A549 (cell line): Measurements from ENCODE around the gene CELF4. TPM values are rescaled to one million over a fixed set of nuclear protein-coding genes. Genes with fewer than 3 reads are reported as not detected.

Experiments used
- ATAC-seq, 2 experiments: fragments of 200-7000 bp in 1 of 2; fragments of >200 bp in 1 of 2; cut with Nextera tagmentation in 1 of 2; cut with Tn5 transposase in 1 of 2; 3 replicates each; pipeline versions ENCODE4 v1.8.0 to v1.9.1; 2018 to 2020; ENCODE audit warnings: mild to moderate bottlenecking in 1 of 2, moderate library complexity in 1 of 2
- CTCF ChIA-PET: fragments of 300-600 bp; sonication (Branson Sonifier 250); formaldehyde crosslinking; extraction: SDS; loops from one replicate; lab custom pipeline; 2021; ENCODE audit warnings: antibody characterized with exemption, inconsistent platforms; lab: Yijun Ruan, JAX
- POLR2A ChIA-PET: fragments of 350-600 bp; formaldehyde crosslinking; extraction: SDS; loops from one replicate; lab custom pipeline; 2021; ENCODE audit warnings: antibody characterized with exemption, inconsistent platforms; lab: Yijun Ruan, JAX
- DNase-seq, 2 experiments: peaks; one replicate each; pipeline versions ENCODE4 v3.0.0 to v3.0.0-alpha.2; 2011 to 2016; ENCODE audit warnings: low read depth in 1 of 2, low spot score in 1 of 2
- FAIRE-seq: peaks from 2 replicates; lab custom pipeline; 2011; peaks lifted over from hg19 to GRCh38; lab: Jason Lieb, UNC
- H3K27ac ChIP-seq, 2 experiments: fragments of >200 bp; sonication (Bioruptor Twin); formaldehyde crosslinking; 3 replicates each; pipeline ENCODE4 v1.5.1; 2016 to 2017
- H3K4me1 ChIP-seq: fragments of >200 bp; sonication (Bioruptor Twin); formaldehyde crosslinking; 3 replicates; pipeline ENCODE4 v1.6.1; 2016
- H3K4me2 ChIP-seq: fragments of >200 bp; sonication (Bioruptor Twin); formaldehyde crosslinking; 3 replicates; pipeline ENCODE4 v1.6.1; 2016
- H3K4me3 ChIP-seq: fragments of >200 bp; sonication (Bioruptor Twin); formaldehyde crosslinking; 3 replicates; pipeline ENCODE4 v1.5.1; 2016
- H3K9me3 ChIP-seq: fragments of >200 bp; sonication (Bioruptor Twin); formaldehyde crosslinking; 3 replicates; pipeline ENCODE4 v1.6.1; 2016
- BHLHE40 ChIP-seq: IDR thresholded peaks from 2 replicates; pipeline ENCODE4 v1.6.1; 2012; ENCODE audit warnings: low read depth, low read length, inconsistent platforms
- CEBPB ChIP-seq, 2 experiments: fragments of >200 bp in 1 of 2; sonication (Bioruptor Twin) in 1 of 2; formaldehyde crosslinking in 1 of 2; IDR thresholded peaks; 2 replicates each; pipeline ENCODE4 v1.6.1; 2012 to 2016
- CHD2 ChIP-seq: fragments of 150-350 bp; IDR thresholded peaks from 2 replicates; pipeline ENCODE4 v1.6.1; 2014; ENCODE audit warnings: low read length; ENCODE audit not compliant: partially characterized antibody
- HEYL ChIP-seq: fragments of 250-450 bp; sonication (Bioruptor Pico); IDR thresholded peaks from 2 replicates; pipeline ENCODE4 v1.8.0; 2021; ENCODE audit warnings: mild to moderate bottlenecking, moderate library complexity
- JUN ChIP-seq, 2 experiments: fragments of >200 bp; sonication (Bioruptor Twin); formaldehyde crosslinking; IDR thresholded peaks; 2 replicates in 1 of 2; 3 replicates in 1 of 2; pipeline ENCODE4 v1.6.1; 2016 to 2017
- KDM1A ChIP-seq: fragments of 200-600 bp; sonication (generic); IDR thresholded peaks from 2 replicates; pipeline ENCODE4 v1.6.1; 2016; ENCODE audit warnings: low read depth, mild to moderate bottlenecking
- MAFK ChIP-seq: fragments of 450-650 bp; IDR thresholded peaks from 2 replicates; pipeline ENCODE4 v1.6.1; 2014; ENCODE audit not compliant: partially characterized antibody
- MAX ChIP-seq: IDR thresholded peaks from 2 replicates; pipeline ENCODE4 v1.6.1; 2012
- NFE2L2 ChIP-seq: fragments of 150-350 bp; conservative IDR thresholded peaks from 2 replicates; pipeline ENCODE4 v1.6.1; 2014; ENCODE audit warnings: low read length
- NPAS2 ChIP-seq: fragments of 250-450 bp; sonication (Bioruptor Pico); IDR thresholded peaks from 2 replicates; pipeline ENCODE4 v1.8.0; 2022; ENCODE audit warnings: mild to moderate bottlenecking, moderate library complexity, borderline replicate concordance
- PHF8 ChIP-seq: fragments of 200-600 bp; sonication (generic); IDR thresholded peaks from 2 replicates; pipeline ENCODE4 v1.6.1; 2016; ENCODE audit warnings: low read depth, mild to moderate bottlenecking, antibody characterized with exemption, moderate library complexity, borderline replicate concordance
- POLR2AphosphoS2 ChIP-seq: conservative IDR thresholded peaks from 2 replicates; pipeline ENCODE4 v1.6.1; 2012; ENCODE audit warnings: low read length, improper control_type of control experiment, inconsistent platforms
- REST ChIP-seq: fragments of 200-600 bp; sonication (generic); IDR thresholded peaks from 2 replicates; pipeline ENCODE4 v1.6.1; 2016; ENCODE audit warnings: antibody characterized with exemption, mild to moderate bottlenecking, moderate library complexity
- WGBS: methylation state at CpG from one replicate; pipeline ENCODE4 v1.1.6; 2017; ENCODE audit errors: missing lambda C conversion rate; 5-methylcytosine and 5-hydroxymethylcytosine counted together
- polyA plus RNA-seq, 4 experiments: library from polyadenylated mRNA; depleted of rRNA in 3 of 4; stranded (reverse); fragments of >200 nt; fragmentation: RNase III in 1 of 4; extraction: RNeasy Plus Mini Kit Qiagen cat#74134 plus additional on column Dnase treatment in 1 of 4; gene quantifications; 2 replicates in 3 of 4; 3 replicates in 1 of 4; pipeline ENCODE4 v1.2.3, GENCODE V29; 2011 to 2017
- TF ChIP-seq, protein P1 (sequence below): fragments of 250-450 bp; sonication (Bioruptor Pico); IDR thresholded peaks from 2 replicates; pipeline ENCODE4 v1.5.0; 2020; ENCODE audit warnings: low read depth, mild to moderate bottlenecking, moderate library complexity
- TF ChIP-seq, protein P2 (sequence below): fragments of 150-350 bp; IDR thresholded peaks from 2 replicates; pipeline ENCODE4 v1.6.1; 2014; ENCODE audit warnings: low read depth, mild to moderate bottlenecking, low read length
- TF ChIP-seq, protein P3 (sequence below): fragments of 450-650 bp; IDR thresholded peaks from 2 replicates; pipeline ENCODE4 v1.6.1; 2014; ENCODE audit warnings: antibody characterized with exemption

The CELF4 gene
- polyA plus RNA-seq, 2 of the 4 experiments (the other 2 are of a cell fraction), result 0.08 TPM; not detected in 1

DNA sequence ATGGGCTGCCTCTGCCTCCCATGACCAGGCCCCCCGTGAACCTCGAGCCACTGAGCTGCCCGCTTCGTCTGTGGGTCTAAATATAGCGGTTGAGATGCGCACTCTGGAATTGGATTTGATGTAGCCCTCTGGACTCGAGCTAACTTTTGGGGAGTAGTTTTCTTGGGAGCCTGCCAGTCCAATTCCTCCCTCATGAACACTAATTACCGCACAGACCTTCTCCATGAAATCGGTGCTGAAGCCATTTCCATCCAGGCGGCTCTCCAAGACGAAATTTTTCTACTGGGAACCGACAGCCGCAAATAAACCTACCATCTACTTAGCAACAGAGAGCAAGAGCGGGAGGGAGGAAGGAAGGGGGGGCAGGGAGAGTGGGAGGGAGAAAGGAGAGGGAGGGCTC, 63.6 kb downstream of the CELF4 start:
- no peak for ATAC-seq
- no peak overlapping the region for H3K4me3 ChIP-seq
- WGBS, result 56% methylated on average over 14 of the region's 14 CpGs
- no peak for FAIRE-seq
- TF ChIP-seq MAX (no peak), CEBPB (IDR thresholded peaks at IDR 0.05) (no peak), MAFK (no peak), HEYL (no peak), NFE2L2 (no peak)
- TF ChIP-seq, all 56 proteins: peak for 0
- DNase-seq, result no peak
- H3K27ac ChIP-seq, result no peak overlapping the region
- no peaks in the 10 kb centered on the region for H3K4me1 ChIP-seq
- no peak overlapping the region for H3K4me2 ChIP-seq
- H3K9me3 ChIP-seq, result no peaks in the 10 kb centered on the region
- POLR2A ChIA-PET, result no interaction called here
- CTCF ChIA-PET, result no interaction called here

- ChIA-PET POLR2A (no interaction called here), CTCF (interaction anchor here (1.3 kb wide), 1 partner anchor 220 kb away, joined by 3 read pairs; no protein-coding TSS in a partner anchor)
- H3K4me3 ChIP-seq, result no peak overlapping the region
- H3K27ac ChIP-seq, result no peak overlapping the region
- DNase-seq (no peak), ATAC-seq (no peak), FAIRE-seq (no peak)
- no peaks in the 10 kb centered on the region for H3K4me1 ChIP-seq
- TF ChIP-seq NFE2L2 (no peak), KDM1A (no peak), NPAS2 (CRISPR knock-in tag) (no peak), JUN (IDR thresholded peaks at IDR 0.05) (no peak), POLR2AphosphoS2 (no peak), CHD2 (no peak), PHF8 (no peak), BHLHE40 (no peak), REST (no peak)
- TF ChIP-seq, protein P1, sequence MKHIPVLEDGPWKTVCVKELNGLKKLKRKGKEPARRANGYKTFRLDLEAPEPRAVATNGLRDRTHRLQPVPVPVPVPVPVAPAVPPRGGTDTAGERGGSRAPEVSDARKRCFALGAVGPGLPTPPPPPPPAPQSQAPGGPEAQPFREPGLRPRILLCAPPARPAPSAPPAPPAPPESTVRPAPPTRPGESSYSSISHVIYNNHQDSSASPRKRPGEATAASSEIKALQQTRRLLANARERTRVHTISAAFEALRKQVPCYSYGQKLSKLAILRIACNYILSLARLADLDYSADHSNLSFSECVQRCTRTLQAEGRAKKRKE, result no peak
- TF ChIP-seq, protein P2, sequence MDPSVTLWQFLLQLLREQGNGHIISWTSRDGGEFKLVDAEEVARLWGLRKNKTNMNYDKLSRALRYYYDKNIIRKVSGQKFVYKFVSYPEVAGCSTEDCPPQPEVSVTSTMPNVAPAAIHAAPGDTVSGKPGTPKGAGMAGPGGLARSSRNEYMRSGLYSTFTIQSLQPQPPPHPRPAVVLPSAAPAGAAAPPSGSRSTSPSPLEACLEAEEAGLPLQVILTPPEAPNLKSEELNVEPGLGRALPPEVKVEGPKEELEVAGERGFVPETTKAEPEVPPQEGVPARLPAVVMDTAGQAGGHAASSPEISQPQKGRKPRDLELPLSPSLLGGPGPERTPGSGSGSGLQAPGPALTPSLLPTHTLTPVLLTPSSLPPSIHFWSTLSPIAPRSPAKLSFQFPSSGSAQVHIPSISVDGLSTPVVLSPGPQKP, result no peak
- TF ChIP-seq, protein P3, sequence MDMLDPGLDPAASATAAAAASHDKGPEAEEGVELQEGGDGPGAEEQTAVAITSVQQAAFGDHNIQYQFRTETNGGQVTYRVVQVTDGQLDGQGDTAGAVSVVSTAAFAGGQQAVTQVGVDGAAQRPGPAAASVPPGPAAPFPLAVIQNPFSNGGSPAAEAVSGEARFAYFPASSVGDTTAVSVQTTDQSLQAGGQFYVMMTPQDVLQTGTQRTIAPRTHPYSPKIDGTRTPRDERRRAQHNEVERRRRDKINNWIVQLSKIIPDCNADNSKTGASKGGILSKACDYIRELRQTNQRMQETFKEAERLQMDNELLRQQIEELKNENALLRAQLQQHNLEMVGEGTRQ, result no peak
- no peak overlapping the region for H3K4me2 ChIP-seq
- WGBS, result 19% methylated on average over 4 of the region's 4 CpGs
- H3K9me3 ChIP-seq, result no peaks in the 10 kb centered on the region
Observed at GRCh38 chr18:37501136-37501535, 64.5 kb downstream of the CELF4 start.

GRCh38 chr18:37499913-37500312, 65.7 kb downstream of the CELF4 start:
- 48% methylated on average over 10 of the region's 10 CpGs for WGBS
- Histone ChIP-seq H3K4me3 (no peak overlapping the region), H3K9me3 (no peaks in the 10 kb centered on the region), H3K4me1 (no peaks in the 10 kb centered on the region), H3K4me2 (no peak overlapping the region), H3K27ac (no peak overlapping the region)
- POLR2A ChIA-PET, result no interaction called here
- TF ChIP-seq MAX, result no peak
- CTCF ChIA-PET, result no interaction called here
- FAIRE-seq, result no peak
- no peak for ATAC-seq
- no peak for DNase-seq
